GM21423 (cell line): Measurements from ENCODE around the gene CYLD.

ENCODE experiments used
- ATAC-seq: cut with Tn5 transposase; IDR thresholded peaks from one replicate; pipeline ENCODE4 v1.9.1; 2021; ENCODE audit warnings: mild to moderate bottlenecking, moderate library complexity; ENCODE audit not compliant: unreplicated experiment

CYLD gene

DNA sequence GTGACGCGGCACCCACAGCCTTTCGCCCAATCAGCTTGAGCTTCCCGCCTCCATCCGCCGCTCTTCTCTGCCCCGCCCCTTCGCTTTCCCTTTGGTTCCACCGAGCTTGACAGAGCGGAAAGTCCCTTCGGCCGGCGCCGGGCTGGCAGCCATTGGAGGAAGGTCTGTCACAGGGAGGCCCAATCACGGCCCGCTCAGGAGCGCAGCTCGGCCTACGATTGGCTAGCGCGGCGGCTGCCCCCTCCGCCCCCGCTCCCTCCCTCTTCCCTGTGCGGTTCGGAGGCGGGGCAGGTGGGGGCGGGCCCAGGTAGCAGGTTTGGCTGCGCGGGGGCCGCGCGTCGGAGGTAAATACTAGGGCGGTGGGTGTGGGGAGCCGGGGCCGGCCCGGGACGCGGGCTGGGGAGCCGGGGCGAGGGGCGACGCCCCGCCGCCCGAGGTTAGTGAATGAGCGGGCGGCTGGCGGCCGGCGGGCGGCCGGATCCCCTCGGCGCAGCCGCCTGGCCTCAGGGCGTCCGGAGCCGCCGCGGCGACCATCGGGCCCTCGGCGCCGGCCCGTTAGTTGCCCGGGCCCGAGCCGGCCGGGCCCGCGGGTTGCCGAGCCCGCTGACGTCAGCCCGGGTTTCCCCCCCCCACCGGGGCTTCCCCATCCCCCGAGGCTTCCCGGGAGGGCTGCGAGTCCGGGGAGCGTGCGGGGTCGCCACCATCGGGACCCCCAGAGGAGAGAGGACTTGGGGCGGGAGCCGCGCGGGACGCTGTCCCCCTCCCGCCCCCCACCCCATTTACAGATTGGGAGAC, at the start of gene CYLD:
Gene CYLD, plus strand, starts transcription at position 306 of the 795 bp plus-strand sequence. CDS start 7,613 bp downstream, outside the sequence.
- ATAC-seq: peak; percentile 92

- ATAC-seq: no peak
These were observed 49.3 kb upstream of the CYLD start for GRCh38 chr16:50692644-50692998.

DNA sequence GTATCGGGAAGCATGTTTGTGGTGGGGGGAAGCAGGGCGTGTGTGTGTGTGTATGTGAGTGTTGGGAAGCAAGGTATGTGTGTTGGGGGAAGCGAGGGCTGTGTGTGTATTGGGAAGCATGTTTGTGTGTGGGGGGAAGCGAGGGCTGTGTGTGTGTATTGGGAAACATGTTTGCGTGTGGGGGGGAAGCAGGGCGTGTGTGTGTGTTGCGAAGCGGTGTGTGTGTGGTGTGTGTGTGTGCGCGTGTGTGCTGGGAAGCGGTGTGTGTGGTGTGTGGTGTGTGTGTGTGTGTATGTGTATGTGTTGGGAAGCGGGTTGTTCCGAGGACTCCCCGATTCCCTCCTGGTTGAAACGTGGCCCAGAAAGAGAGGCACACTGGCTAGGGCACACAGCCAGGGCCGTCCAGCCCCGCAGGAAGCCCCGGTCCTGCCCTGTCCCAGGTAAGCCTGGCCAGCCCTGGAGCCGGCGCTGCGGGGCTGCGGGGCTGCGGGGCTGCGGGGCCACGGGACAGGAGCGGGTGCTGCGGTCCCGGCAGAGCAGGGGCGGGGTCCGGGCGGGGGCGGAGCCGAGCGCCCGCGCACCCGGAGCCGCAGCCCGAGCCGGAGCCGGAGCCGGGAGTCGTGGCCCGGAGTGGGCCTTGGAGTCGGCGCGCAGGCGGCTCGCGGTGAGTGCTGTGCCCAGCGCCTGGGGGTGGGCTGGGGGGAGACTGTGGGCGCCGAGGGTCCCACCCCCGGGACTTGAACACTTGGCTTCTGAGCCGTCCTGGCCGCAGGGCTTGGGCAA, 48.7 kb upstream of the CYLD start, which contains the start of gene NOD2:
Gene NOD2, plus strand, starts transcription at position 608 of the 783 bp plus-strand sequence. CDS start 5,890 bp downstream, outside the sequence.
- ATAC-seq: no peak

- no peak for ATAC-seq
These were observed 47.7 kb upstream of the CYLD start for GRCh38 chr16:50694206-50694605.

DNA sequence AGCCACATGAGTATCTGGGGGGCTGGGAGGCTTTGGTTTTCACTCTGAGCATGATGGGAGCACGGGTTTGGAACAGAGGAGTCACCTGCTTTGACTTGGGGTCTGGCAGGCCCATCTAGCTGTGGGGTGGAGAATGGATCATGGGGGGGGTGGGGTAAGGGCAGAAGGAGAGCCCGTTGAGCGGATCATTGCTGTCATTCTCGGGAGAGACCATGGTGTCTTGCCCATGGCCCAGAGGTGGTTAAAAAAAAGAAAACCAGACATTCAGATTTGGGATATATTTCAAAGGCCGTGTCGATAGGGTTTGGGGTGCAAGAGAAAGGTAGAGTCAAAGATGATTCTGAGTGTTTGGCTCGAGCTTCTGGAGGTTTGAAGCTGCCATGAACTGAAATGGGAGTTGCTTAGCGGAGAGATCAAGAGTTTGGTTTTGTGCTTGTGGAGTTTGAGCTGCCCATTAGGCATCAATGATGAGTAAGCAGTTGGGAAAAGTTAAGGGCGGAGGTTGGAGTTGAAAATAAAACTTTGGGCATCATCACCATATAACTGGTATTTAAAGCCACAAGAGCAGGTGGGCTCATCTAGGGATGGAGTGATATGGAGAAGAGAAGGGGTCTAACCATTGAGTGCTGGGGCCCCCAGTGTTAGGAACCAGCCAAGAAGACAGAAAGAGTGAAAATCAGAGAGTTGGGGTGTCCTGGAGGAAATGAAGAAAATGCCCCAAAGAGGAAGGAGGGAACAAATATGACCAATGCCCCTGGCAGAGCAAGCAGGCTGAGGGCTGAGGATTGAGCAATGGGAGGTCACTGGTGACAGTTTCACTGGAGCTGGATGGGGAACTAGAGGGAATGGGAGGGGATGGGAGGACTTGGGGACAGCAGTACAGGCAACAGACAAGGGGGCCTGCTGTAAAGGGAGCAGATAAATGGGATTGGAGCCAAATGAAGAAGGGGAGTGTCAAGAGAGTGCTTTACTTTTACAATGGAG, 46.6 kb upstream of the CYLD start:
- ATAC-seq: no peak

DNA sequence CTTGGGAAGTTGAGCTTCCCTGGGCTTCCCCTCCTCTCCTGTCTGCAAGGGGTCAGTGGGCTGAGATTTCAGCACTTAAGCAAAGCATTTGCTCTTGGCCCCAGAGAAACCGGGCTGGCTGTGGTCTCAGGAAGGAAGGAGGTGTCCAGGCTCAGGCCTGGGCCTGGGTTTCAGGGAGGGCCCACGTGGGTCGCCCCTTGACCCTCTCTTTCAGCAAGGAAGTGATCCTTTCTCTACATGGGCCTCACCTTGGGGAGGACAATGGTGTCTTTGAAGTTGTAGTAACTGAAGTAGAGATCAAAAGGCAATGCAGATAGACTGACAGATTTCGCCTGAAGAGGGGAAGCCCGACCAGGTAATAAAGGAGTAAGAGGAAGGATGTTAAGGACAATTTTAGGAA, 45.8 kb upstream of the CYLD start:
- peak; percentile 35 for ATAC-seq

- ATAC-seq: peak; percentile 59
These were observed 45.1 kb upstream of the CYLD start for GRCh38 chr16:50696575-50697420.

DNA sequence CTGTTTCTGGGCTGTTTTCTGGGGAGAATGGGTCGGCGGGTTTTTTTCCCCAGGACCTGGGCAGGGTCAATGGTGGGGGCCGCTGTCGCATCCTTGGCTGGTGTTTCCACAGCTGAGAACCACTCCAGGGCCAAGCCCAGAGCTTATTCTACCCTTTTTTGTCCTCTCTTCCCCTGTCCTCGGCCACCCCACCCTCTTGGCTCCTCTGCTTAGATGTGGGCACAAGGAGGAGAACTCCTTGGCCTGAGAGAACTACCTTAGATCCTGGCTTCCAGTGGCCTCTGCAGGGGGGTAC, 44.5 kb upstream of the CYLD start:
- ATAC-seq: no peak

DNA sequence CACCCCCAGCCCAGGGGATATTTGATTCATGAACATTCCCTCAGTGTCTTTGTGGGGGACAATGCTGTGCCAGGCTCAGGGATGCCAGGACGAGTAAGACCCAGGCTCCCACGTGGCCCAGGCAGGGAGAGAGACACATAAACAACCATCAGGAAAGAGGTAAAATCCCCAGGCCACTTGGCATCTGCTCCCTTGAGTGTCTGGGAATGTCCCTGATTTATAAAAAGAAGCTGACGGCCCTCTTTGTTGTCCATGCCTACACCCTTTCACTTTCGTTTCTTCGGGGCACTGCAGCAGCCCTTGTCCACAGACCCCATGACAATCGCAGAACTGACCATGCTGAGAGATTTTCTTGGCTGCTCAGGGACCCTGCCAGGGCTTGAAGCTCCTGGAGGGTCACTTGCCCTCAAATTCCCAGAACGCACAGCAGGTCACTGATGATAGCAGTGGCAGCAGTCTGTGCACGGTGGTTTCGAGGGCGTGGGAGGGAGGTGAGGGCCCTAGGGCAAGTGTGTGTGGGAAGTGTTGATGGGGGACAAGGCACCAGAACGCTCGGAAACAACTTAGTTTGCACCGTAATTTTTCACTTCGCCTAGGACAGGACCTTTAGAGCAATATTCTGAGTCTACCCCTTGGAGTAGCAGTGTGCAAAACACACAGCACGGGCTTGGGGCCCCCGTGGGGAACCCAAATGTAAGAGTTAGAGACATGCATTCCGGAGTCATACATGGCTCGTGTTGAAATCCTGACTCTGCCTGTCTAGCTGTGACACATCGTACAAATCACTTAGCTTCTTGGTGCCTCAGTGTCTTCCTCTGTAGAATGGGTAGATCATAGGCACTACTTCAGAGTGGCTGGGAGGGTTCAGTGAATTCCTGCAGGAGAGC, 43.8 kb upstream of the CYLD start:
- peak; percentile 30 for ATAC-seq

DNA sequence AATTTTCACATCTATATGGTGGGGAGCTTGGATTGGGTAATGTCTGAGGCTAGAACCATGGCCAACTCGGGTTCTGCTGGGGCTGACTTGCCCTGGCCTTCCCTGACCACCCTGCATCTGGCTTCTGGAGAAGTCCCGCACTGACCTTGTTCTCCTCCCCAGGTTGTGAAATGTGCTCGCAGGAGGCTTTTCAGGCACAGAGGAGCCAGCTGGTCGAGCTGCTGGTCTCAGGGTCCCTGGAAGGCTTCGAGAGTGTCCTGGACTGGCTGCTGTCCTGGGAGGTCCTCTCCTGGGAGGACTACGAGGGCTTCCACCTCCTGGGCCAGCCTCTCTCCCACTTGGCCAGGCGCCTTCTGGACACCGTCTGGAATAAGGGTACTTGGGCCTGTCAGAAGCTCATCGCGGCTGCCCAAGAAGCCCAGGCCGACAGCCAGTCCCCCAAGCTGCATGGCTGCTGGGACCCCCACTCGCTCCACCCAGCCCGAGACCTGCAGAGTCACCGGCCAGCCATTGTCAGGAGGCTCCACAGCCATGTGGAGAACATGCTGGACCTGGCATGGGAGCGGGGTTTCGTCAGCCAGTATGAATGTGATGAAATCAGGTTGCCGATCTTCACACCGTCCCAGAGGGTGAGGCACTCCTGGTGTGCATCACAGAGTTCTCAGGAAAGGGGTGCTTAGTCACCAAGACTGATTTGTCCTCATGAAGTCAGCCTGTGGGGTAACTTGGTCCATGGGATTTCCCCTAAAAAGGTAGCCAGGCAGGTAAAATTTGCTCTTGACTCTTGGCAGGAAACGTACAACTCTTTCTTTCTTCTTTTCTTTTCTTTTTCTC, 42.3 kb upstream of the CYLD start:
- ATAC-seq: no peak

DNA sequence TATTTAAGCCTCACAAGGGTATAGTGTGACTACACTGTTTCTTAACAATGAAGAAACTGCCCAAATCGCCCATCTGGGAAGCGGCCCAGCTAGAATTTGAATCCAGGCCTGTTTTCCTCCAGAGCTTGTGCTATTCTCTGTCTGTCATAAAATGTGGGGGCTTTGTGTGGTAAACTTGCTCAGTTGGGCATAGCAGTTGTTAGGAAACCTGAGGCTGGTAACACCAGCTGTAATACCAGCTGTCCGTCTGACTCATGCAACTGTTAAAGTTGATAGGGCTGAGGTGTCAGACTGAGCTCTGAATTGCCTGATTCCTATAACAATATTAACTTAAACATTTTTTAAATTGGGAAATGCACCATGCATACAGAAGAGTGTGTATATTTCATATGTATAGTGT, 39.2 kb upstream of the CYLD start:
- no peak for ATAC-seq

DNA sequence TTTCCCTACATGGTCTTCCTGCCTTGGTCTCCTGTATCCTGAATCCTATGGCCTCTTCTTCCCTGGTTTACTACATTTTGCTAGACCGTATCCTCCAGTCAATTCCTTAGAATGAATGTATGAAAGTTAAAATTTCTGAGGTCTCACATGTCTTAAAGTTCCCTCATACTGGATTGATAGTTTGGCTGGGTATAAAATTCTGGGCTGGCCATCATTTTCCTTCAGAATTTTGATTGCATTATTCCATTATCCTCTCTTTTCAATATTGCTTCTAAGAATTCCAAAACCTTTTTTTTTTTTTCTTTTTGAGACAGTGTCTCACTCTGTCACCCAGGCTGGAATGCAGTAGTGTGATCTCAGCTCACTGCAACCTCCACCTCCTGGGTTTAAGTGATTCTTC, 37.6 kb upstream of the CYLD start:
- no peak for ATAC-seq

DNA sequence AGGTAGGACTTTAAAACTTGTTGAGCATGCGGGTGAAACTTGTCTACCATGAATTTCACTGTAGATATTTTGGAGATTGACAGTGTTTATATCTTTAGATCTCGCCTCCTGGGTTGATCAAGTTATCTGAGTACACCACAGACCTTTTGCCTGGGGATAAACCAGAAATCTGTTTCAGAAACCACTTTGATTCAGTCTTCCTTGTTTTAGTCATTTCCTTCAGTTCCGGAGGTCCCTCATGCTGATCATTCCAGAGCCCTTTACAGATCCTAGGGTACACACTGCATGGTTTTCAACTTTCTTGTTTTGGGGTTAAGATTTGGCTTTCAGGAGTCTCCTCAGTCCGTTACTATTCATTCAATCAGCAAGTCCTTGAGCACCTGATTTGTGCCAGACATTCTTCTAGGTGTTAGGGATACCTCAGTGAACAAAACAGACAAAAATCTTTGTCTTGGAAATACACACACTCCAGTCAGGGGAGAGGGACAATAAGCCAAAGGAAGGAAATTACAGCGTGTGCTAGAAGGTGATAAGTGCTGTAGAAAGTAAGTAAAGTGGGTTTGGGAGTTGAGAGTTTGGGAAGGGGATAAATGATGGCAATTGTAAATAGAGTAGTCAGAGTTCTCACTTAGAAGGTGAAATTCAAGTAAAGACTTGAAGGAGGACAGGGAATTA, 36.3 kb upstream of the CYLD start:
- ATAC-seq: no peak

GRCh38 chr16:50706250-50706649, 35.6 kb upstream of the CYLD start:
- no peak for ATAC-seq

- no peak for ATAC-seq
These were observed 33.4 kb upstream of the CYLD start for GRCh38 chr16:50708373-50709060.

GRCh38 chr16:50709061-50709684, 32.7 kb upstream of the CYLD start:
- no peak for ATAC-seq

DNA sequence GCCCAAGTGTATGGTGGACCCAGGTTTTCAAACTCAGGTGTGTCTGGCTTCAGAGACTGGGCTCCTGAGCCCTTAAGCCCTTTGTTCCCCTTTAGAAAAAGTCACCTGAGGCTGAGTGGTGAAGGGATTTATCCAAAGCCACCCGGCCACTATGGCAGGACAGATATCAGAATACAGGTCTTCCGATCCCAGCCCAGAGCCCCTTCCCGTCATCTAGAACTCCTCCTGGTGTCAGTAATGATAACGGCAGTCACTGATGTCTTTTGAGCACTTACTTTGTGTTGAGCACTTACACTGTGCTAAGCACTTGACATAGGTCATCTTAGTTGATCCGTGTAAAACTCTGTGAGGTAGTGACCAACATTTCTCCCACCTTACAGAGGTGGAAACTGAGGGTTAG, 31.9 kb upstream of the CYLD start:
- no peak for ATAC-seq
